ENCODE results near the gene FNIP1. TPM values are rescaled to one million over a fixed set of nuclear protein-coding genes. Genes with fewer than 3 reads are reported as not detected.
"Not testable (repeated sequence)": the region's sequence is repeated elsewhere in the genome, so short reads cannot be mapped to it uniquely, and the experiment has no call there.

FNIP1 gene
- polyA plus RNA-seq, 1 donor, result 13.8 TPM

- no peak for DNase-seq (ENCODE audit: low read depth)
Observed at GRCh38 chr5:131607903-131608540, 188.8 kb downstream of the FNIP1 start.

GRCh38 chr5:131607418-131607817 lies 189.4 kb downstream of the FNIP1 start:
- no peak for DNase-seq (ENCODE audit: low read depth)

GRCh38 chr5:131605086-131605485 lies 191.7 kb downstream of the FNIP1 start:
- DNase-seq (ENCODE audit: low read depth), result no peak

- DNase-seq (ENCODE audit: low read depth), result no peak
Observed at GRCh38 chr5:131595088-131596033, 201.5 kb downstream of the FNIP1 start.

- no peak for DNase-seq (ENCODE audit: low read depth)
Observed at GRCh38 chr5:131593921-131594320, 202.9 kb downstream of the FNIP1 start.

GRCh38 chr5:131593436-131593835 lies 203.4 kb downstream of the FNIP1 start:
- not testable (repeated sequence) for DNase-seq (ENCODE audit: low read depth)

Other genes starting within 250 kb of the FNIP1 start
- gene RAPGEF6, start 161.8 kb downstream of the FNIP1 start, polyA plus RNA-seq (ENCODE audit: insufficient read length), result 9.5 TPM
- gene MEIKIN, start 148.6 kb upstream of the FNIP1 start, polyA plus RNA-seq (ENCODE audit: insufficient read length), result not detected
- gene ACSL6, start 214.6 kb upstream of the FNIP1 start, polyA plus RNA-seq (ENCODE audit: insufficient read length), result 0.78 TPM